Kidney (tissue), 14 donors: ENCODE measurements around the gene PLPPR2. TPM values are rescaled to one million over a fixed set of nuclear protein-coding genes. Genes with fewer than 3 reads are reported as not detected.

Experiments
- DNase-seq, 5 donors: peaks; one replicate each; pipeline ENCODE4 v3.0.0-alpha.2; 2013 to 2020
- FAIRE-seq: peaks from 2 replicates; lab custom pipeline; 2012; peaks lifted over from hg19 to GRCh38; lab: Jason Lieb, UNC
- H3K27ac ChIP-seq, 2 donors: one replicate each; pipeline ENCODE4 v1.7.0; 2013; ENCODE audit warnings: low read depth in 2 of 2, low read length in 2 of 2, inconsistent platforms in 1 of 2
- H3K27me3 ChIP-seq: one replicate; pipeline ENCODE4 v1.7.1; 2013; ENCODE audit warnings: low read length, inconsistent platforms; ENCODE audit not compliant: control insufficient read depth, insufficient read depth
- H3K36me3 ChIP-seq, 3 donors: one replicate each; pipeline versions ENCODE4 v1.7.0 to v1.7.1; 2013; ENCODE audit warnings: low read length in 3 of 3, control low read depth in 1 of 3, inconsistent platforms in 1 of 3; ENCODE audit not compliant: insufficient read depth in 3 of 3, control insufficient read depth in 2 of 3
- H3K4me1 ChIP-seq, 3 donors: one replicate each; pipeline versions ENCODE4 v1.7.0 to v1.7.1; 2013; ENCODE audit warnings: low read length in 3 of 3, inconsistent platforms in 1 of 3, low read depth in 1 of 3; ENCODE audit not compliant: control insufficient read depth in 2 of 3, insufficient read depth in 2 of 3
- H3K4me3 ChIP-seq, 3 donors: one replicate each; pipeline versions ENCODE4 v1.7.0 to v1.8.1; 2013; ENCODE audit warnings: low read length in 3 of 3, control low read depth in 1 of 3, inconsistent platforms in 1 of 3
- H3K9ac ChIP-seq, 3 donors: one replicate each; pipeline versions ENCODE4 v1.7.0 to v1.7.1; 2013; ENCODE audit warnings: low read length in 3 of 3, control low read depth in 1 of 3, inconsistent platforms in 1 of 3
- H3K9me3 ChIP-seq, 3 donors: one replicate each; pipeline versions ENCODE4 v1.7.0 to v1.7.1; 2013; ENCODE audit warnings: low read length in 3 of 3, control low read depth in 1 of 3, inconsistent platforms in 1 of 3; ENCODE audit not compliant: control insufficient read depth in 2 of 3, insufficient read depth in 1 of 3
- intact Hi-C: fragments of 100-400 bp; cut with DNase I; formaldehyde crosslinking; loops from one replicate; pipeline ENCODE4 v1.11.1; 2022
- polyA plus RNA-seq: library from polyadenylated mRNA; stranded (reverse); fragments of 350-450 nt; fragmentation: Illumina TruSeq; extraction: RNeasy Lipid Tissue Mini Kit (QIAGEN cat#74804); gene quantifications from one replicate; pipeline ENCODE4 v1.2.3, GENCODE V29; 2014; ENCODE audit warnings: low read depth, low replicate concordance; ENCODE audit not compliant: insufficient read depth
- total RNA-seq: library from RNA; stranded (reverse); fragmentation: NEBNext Ultra II Directional; extraction: Animal tissue kit (Norgen Biotek cat#: 25700); gene quantifications from one replicate; pipeline ENCODE4 v1.2.1, GENCODE V29; 2021
- TF ChIP-seq, protein P1 (sequence below): IDR thresholded peaks from 3 replicates; pipeline ENCODE4 v1.5.1; 2012; ENCODE audit warnings: mild to moderate bottlenecking, moderate library complexity, borderline replicate concordance; ENCODE audit not compliant: insufficient read depth; ENCODE audit errors: extremely low read depth
- donor health status: control.
- donor health status: control.
- donor health status: control.
- donor health status: control.
- donor health status: control.
- donor health status: DM: yes; HTN: yes; CAD: no.
- donor health status: Normal renal cell carcinoma (clear cell type).

The PLPPR2 gene
- total and polyA plus RNA-seq, 2 donors from 2014 or later = 11.7 to 22.5 TPM

DNA sequence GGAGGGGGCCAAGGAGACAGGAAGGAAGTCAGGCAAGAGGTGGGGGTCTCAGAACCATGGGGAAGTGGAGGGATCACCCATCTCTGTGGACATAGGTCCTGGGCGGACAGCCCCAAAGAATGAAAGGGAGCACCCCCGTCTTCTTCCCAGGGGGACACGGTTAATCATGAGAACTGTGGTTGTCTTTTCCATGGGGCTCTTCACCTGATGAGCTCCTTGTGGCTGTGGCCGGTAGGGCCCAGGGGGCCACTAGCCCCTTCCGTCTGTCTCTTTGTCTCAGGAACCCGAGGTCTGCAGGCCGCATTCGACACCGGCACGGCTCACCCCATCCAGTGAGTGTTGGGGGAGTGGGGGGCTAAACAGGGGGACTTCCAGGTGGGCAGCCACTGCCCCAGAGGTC, 8.6 kb downstream of the PLPPR2 start:
- FAIRE-seq = no peak
- Histone ChIP-seq H3K9ac (no peak overlapping the region), H3K36me3 (no peaks in the 10 kb centered on the region), H3K27ac (no peak overlapping the region), H3K27me3 (no peaks in the 10 kb centered on the region), H3K4me3 (no peak overlapping the region), H3K9me3 (no peaks in the 10 kb centered on the region), H3K4me1 (no peaks in the 10 kb centered on the region)
- TF ChIP-seq, protein P1, sequence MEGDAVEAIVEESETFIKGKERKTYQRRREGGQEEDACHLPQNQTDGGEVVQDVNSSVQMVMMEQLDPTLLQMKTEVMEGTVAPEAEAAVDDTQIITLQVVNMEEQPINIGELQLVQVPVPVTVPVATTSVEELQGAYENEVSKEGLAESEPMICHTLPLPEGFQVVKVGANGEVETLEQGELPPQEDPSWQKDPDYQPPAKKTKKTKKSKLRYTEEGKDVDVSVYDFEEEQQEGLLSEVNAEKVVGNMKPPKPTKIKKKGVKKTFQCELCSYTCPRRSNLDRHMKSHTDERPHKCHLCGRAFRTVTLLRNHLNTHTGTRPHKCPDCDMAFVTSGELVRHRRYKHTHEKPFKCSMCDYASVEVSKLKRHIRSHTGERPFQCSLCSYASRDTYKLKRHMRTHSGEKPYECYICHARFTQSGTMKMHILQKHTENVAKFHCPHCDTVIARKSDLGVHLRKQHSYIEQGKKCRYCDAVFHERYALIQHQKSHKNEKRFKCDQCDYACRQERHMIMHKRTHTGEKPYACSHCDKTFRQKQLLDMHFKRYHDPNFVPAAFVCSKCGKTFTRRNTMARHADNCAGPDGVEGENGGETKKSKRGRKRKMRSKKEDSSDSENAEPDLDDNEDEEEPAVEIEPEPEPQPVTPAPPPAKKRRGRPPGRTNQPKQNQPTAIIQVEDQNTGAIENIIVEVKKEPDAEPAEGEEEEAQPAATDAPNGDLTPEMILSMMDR = no peak
- intact Hi-C loops = no loop called here
- no peak for DNase-seq

GRCh38 chr19:11364296-11364904, 9.2 kb downstream of the PLPPR2 start:
- no peaks in the 10 kb centered on the region for H3K9me3 ChIP-seq
- H3K27ac ChIP-seq = no peak overlapping the region
- no peaks in the 10 kb centered on the region for H3K27me3 ChIP-seq
- TF ChIP-seq, protein P1 = no peak
- no peak for FAIRE-seq
- no peaks in the 10 kb centered on the region for H3K36me3 ChIP-seq
- no peaks in the 10 kb centered on the region for H3K4me1 ChIP-seq
- intact Hi-C loops = no loop called here
- H3K9ac ChIP-seq = no peak overlapping the region
- DNase-seq = no peak
- no peak overlapping the region for H3K4me3 ChIP-seq

- no peaks in the 10 kb centered on the region for H3K9me3 ChIP-seq
- no peaks in the 10 kb centered on the region for H3K4me1 ChIP-seq
- no peaks in the 10 kb centered on the region for H3K36me3 ChIP-seq
- intact Hi-C loops = no loop called here
- no peak overlapping the region for H3K9ac ChIP-seq
- no peak overlapping the region for H3K27ac ChIP-seq
- TF ChIP-seq, protein P1 = no peak
- DNase-seq = no peak
- H3K4me3 ChIP-seq = no peak overlapping the region
- H3K27me3 ChIP-seq = no peaks in the 10 kb centered on the region
- FAIRE-seq = no peak
These were observed 9.7 kb downstream of the PLPPR2 start for GRCh38 chr19:11364935-11365334.
